ENCODE measurements around the gene LRRC3B.

LRRC3B gene

DNA sequence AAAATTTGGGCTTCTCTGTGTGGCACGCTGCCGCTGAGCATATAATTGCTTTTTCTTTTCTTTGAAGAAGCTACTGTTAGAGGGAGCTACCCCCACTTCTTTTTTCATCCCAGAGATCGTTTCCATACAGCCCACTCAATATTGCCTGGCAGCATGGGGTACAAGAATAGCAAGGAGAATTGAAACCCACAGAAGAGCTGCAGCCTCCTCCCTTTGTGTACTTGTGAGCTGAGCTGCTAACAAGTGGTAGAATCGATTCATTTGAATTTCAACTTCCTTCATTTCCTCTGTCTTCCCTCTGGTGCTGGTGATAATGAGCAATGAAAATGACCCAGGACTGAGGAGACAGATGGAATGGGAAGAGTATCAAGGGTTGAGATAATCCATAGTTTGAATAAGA, 64.9 kb downstream of the LRRC3B start:
- ChIA-PET POLR2A (no interaction called here), CTCF (no interaction called here)
- TF ChIP-seq ZNF843 (tag by site-specific recombination; IDR thresholded peaks at IDR 0.05) (no peak), ZNF654 (tag by site-specific recombination; IDR thresholded peaks at IDR 0.05; ENCODE audit: low read depth) (no peak), KLF9 (tag by site-specific recombination; IDR thresholded peaks at IDR 0.05; ENCODE audit: low read depth) (no peak), ZNF558 (tag by site-specific recombination; IDR thresholded peaks at IDR 0.05) (no peak), KLF1 (tag by site-specific recombination; IDR thresholded peaks at IDR 0.05) (no peak), SCRT2 (tag by site-specific recombination; IDR thresholded peaks at IDR 0.05) (no peak)
- TF ChIP-seq, protein P1, sequence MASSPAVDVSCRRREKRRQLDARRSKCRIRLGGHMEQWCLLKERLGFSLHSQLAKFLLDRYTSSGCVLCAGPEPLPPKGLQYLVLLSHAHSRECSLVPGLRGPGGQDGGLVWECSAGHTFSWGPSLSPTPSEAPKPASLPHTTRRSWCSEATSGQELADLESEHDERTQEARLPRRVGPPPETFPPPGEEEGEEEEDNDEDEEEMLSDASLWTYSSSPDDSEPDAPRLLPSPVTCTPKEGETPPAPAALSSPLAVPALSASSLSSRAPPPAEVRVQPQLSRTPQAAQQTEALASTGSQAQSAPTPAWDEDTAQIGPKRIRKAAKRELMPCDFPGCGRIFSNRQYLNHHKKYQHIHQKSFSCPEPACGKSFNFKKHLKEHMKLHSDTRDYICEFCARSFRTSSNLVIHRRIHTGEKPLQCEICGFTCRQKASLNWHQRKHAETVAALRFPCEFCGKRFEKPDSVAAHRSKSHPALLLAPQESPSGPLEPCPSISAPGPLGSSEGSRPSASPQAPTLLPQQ (tag by site-specific recombination; IDR thresholded peaks at IDR 0.05), result no peak
- TF ChIP-seq, protein P2, sequence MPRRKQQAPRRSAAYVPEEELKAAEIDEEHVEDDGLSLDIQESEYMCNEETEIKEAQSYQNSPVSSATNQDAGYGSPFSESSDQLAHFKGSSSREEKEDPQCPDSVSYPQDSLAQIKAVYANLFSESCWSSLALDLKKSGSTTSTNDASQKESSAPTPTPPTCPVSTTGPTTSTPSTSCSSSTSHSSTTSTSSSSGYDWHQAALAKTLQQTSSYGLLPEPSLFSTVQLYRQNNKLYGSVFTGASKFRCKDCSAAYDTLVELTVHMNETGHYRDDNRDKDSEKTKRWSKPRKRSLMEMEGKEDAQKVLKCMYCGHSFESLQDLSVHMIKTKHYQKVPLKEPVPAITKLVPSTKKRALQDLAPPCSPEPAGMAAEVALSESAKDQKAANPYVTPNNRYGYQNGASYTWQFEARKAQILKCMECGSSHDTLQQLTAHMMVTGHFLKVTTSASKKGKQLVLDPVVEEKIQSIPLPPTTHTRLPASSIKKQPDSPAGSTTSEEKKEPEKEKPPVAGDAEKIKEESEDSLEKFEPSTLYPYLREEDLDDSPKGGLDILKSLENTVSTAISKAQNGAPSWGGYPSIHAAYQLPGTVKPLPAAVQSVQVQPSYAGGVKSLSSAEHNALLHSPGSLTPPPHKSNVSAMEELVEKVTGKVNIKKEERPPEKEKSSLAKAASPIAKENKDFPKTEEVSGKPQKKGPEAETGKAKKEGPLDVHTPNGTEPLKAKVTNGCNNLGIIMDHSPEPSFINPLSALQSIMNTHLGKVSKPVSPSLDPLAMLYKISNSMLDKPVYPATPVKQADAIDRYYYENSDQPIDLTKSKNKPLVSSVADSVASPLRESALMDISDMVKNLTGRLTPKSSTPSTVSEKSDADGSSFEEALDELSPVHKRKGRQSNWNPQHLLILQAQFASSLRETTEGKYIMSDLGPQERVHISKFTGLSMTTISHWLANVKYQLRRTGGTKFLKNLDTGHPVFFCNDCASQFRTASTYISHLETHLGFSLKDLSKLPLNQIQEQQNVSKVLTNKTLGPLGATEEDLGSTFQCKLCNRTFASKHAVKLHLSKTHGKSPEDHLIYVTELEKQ (tag by site-specific recombination; IDR thresholded peaks at IDR 0.05; ENCODE audit: borderline replicate concordance), result no peak
- TF ChIP-seq, protein P3, sequence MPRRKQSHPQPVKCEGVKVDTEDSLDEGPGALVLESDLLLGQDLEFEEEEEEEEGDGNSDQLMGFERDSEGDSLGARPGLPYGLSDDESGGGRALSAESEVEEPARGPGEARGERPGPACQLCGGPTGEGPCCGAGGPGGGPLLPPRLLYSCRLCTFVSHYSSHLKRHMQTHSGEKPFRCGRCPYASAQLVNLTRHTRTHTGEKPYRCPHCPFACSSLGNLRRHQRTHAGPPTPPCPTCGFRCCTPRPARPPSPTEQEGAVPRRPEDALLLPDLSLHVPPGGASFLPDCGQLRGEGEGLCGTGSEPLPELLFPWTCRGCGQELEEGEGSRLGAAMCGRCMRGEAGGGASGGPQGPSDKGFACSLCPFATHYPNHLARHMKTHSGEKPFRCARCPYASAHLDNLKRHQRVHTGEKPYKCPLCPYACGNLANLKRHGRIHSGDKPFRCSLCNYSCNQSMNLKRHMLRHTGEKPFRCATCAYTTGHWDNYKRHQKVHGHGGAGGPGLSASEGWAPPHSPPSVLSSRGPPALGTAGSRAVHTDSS (tag by site-specific recombination; IDR thresholded peaks at IDR 0.05), result no peak
- TF ChIP-seq, protein P4, sequence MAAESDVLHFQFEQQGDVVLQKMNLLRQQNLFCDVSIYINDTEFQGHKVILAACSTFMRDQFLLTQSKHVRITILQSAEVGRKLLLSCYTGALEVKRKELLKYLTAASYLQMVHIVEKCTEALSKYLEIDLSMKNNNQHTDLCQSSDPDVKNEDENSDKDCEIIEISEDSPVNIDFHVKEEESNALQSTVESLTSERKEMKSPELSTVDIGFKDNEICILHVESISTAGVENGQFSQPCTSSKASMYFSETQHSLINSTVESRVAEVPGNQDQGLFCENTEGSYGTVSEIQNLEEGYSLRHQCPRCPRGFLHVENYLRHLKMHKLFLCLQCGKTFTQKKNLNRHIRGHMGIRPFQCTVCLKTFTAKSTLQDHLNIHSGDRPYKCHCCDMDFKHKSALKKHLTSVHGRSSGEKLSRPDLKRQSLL (tag by site-specific recombination; IDR thresholded peaks at IDR 0.05), result no peak
- Histone ChIP-seq H3K27ac (ENCODE audit: extremely low read depth, low read depth, low read length) (no peak overlapping the region), H3K4me1 (ENCODE audit: control insufficient read depth, insufficient read depth, low read length) (no peaks in the 10 kb centered on the region), H3K36me3 (ENCODE audit: control insufficient read depth in 2 of 2, insufficient read depth in 1 of 2, low read length in 2 of 2) (no peaks in the 10 kb centered on the region), H3K4me3 (ENCODE audit: low read depth, low read length) (no peak overlapping the region), H3K9me3 (ENCODE audit: control insufficient read depth, insufficient read depth, low read depth, low read length) (no peaks in the 10 kb centered on the region)

DNA sequence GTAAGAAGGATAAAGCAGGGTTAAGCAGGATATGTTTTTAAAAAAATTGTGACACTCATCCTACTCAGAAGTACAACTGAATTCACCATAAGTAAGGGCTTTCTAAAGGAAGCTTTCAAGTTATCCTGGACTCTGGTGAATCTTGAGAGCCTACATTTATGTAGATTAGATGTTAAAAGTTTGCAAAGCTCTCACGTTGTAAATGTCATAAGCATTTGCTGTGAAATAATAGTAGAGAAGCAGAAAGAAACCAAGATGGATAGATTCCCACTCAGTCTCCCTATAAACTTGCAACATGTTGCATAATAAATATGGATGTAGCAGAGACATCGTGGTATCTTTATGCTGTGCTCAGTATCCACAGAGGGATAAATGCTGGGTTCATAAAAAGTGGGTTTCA, 77.0 kb downstream of the LRRC3B start:
- no peaks in the 10 kb centered on the region for H3K9me3 ChIP-seq (ENCODE audit: control insufficient read depth, insufficient read depth, low read depth, low read length)
- H3K4me3 ChIP-seq (ENCODE audit: low read depth, low read length), result no peak overlapping the region
- ChIA-PET CTCF (interaction anchor here (0.6 to 0.7 kb wide), 2 partner anchors 38 to 1258 kb away, joined by 3 read pairs; no protein-coding TSS in a partner anchor), POLR2A (no interaction called here)
- H3K4me1 ChIP-seq (ENCODE audit: control insufficient read depth, insufficient read depth, low read length), result no peaks in the 10 kb centered on the region
- no peak overlapping the region for H3K27ac ChIP-seq (ENCODE audit: extremely low read depth, low read depth, low read length)
- no peaks in the 10 kb centered on the region for H3K36me3 ChIP-seq (ENCODE audit: control insufficient read depth in 2 of 2, insufficient read depth in 1 of 2, low read length in 2 of 2)
- no peak for TF ChIP-seq ZNF777 (tag by site-specific recombination; IDR thresholded peaks at IDR 0.05; ENCODE audit: borderline replicate concordance)
- no peak for TF ChIP-seq HOXA7 (CRISPR knock-in tag; IDR thresholded peaks at IDR 0.05; ENCODE audit: borderline replicate concordance)
- no peak for TF ChIP-seq ZNF248 (tag by site-specific recombination; IDR thresholded peaks at IDR 0.05)
- no peak for TF ChIP-seq ZNF76 (tag by site-specific recombination; IDR thresholded peaks at IDR 0.05; ENCODE audit: borderline replicate concordance, low read depth)
- no peak for TF ChIP-seq ZNF121 (tag by site-specific recombination; IDR thresholded peaks at IDR 0.05)
- TF ChIP-seq ZNF664 (tag by site-specific recombination; IDR thresholded peaks at IDR 0.05), result no peak
- TF ChIP-seq ZNF146 (tag by site-specific recombination; IDR thresholded peaks at IDR 0.05), result no peak
- TF ChIP-seq, protein P5, sequence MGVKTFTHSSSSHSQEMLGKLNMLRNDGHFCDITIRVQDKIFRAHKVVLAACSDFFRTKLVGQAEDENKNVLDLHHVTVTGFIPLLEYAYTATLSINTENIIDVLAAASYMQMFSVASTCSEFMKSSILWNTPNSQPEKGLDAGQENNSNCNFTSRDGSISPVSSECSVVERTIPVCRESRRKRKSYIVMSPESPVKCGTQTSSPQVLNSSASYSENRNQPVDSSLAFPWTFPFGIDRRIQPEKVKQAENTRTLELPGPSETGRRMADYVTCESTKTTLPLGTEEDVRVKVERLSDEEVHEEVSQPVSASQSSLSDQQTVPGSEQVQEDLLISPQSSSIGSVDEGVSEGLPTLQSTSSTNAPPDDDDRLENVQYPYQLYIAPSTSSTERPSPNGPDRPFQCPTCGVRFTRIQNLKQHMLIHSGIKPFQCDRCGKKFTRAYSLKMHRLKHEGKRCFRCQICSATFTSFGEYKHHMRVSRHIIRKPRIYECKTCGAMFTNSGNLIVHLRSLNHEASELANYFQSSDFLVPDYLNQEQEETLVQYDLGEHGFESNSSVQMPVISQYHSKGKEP (tag by site-specific recombination; IDR thresholded peaks at IDR 0.05), result no peak
- no peak for TF ChIP-seq ZNF19 (tag by site-specific recombination; IDR thresholded peaks at IDR 0.05; ENCODE audit: low read depth)
- no peak for TF ChIP-seq SP3 (tag by site-specific recombination; IDR thresholded peaks at IDR 0.05)

Data from HEK293 (cell line).